ENCODE data around the gene PKNOX2. TPM values are rescaled to one million over a fixed set of nuclear protein-coding genes. Genes with fewer than 3 reads are reported as not detected.

Gene PKNOX2
- total and polyA plus RNA-seq, 10 of the 15 experiments (the other 5 are each of a cell fraction or from before 2014, with no cell fraction given), result not detected

GRCh38 chr11:125476721-125477120 is 312.2 kb downstream of the PKNOX2 start:
- no peak overlapping the region for H3K27ac ChIP-seq (ENCODE audit: control insufficient read depth, insufficient read depth)
- H3K9me3 ChIP-seq (replicated peaks; ENCODE audit: control insufficient read depth, insufficient read depth, low read length), result no peaks in the 10 kb centered on the region
- CTCF ChIA-PET, result no interaction called here
- no peaks in the 10 kb centered on the region for H3K27me3 ChIP-seq (replicated peaks in 1 of 2; ENCODE audit: control insufficient read depth in 2 of 2, insufficient read depth in 2 of 2, low read length in 1 of 2)
- intact Hi-C loops (cut with micrococcal nuclease; ENCODE audit: unreplicated experiment), result no loop called here
- FAIRE-seq, result no peak
- H3K4me3 ChIP-seq, result no peak overlapping the region
- H3K4me2 ChIP-seq (ENCODE audit: control insufficient read depth, insufficient read depth), result no peak overlapping the region
- in situ Hi-C loops (cut with MboI), result no loop called here
- POLR2A ChIA-PET, result no interaction called here
- RAD21 ChIA-PET (ENCODE audit: unreplicated experiment), result no interaction called here
- H2AFZ ChIP-seq (ENCODE audit: control insufficient read depth, low read depth, low read length), result no peak overlapping the region
- no TSS peak for BruUV-seq (replicated peaks)
- no peak for ATAC-seq
- no peaks in the 10 kb centered on the region for H4K20me1 ChIP-seq (ENCODE audit: control insufficient read depth, insufficient read depth)
- H3K4me1 ChIP-seq (ENCODE audit: control insufficient read depth, insufficient read depth, low read length), result no peaks in the 10 kb centered on the region
- no peaks in the 10 kb centered on the region for H3K79me2 ChIP-seq (ENCODE audit: control insufficient read depth, insufficient read depth, low read length)
- H3K9ac ChIP-seq (ENCODE audit: control insufficient read depth, insufficient read depth, low read length), result no peak overlapping the region
- WGBS (ENCODE audit: insufficient coverage, insufficient replicate concordance, low lambda C conversion rate, missing lambda C conversion rate), result 0% methylated on average over 3 of the region's 3 CpGs
- DNase-seq (ENCODE audit: low read depth, low spot score), result no peak
- TF ChIP-seq JUNB (IDR thresholded peaks at IDR 0.05) (no peak), ELK1 (IDR thresholded peaks at IDR 0.05; ENCODE audit: low read depth, low read length) (no peak), IRF3 (IDR thresholded peaks at IDR 0.05) (no peak), KAT2A (conservative IDR thresholded peaks at IDR 0.05; ENCODE audit: control insufficient read depth, low read depth, low read length) (no peak), SIN3A (IDR thresholded peaks at IDR 0.05; ENCODE audit: low read depth, low read length) (no peak), BACH1 (IDR thresholded peaks at IDR 0.05; ENCODE audit: borderline replicate concordance) (no peak), TCF12 (IDR thresholded peaks at IDR 0.05; ENCODE audit: low read depth, low read length) (no peak), JUND (IDR thresholded peaks at IDR 0.05; ENCODE audit: low read depth, low read length) (no peak), CBX5 (IDR thresholded peaks at IDR 0.05; ENCODE audit: low read depth) (no peak), TCF7 (IDR thresholded peaks at IDR 0.05; ENCODE audit: borderline replicate concordance) (no peak), CHD2 (IDR thresholded peaks at IDR 0.05; ENCODE audit: borderline replicate concordance, low read depth, low read length) (no peak)
- SMC1A ChIA-PET (ENCODE audit: uncharacterized antibody, unreplicated experiment), result interaction anchor here (0.7 to 0.9 kb wide), 2 partner anchors 24 to 93 kb away, joined by 3 read pairs; no protein-coding TSS in a partner anchor
- no peaks in the 10 kb centered on the region for H3K36me3 ChIP-seq (ENCODE audit: control insufficient read depth in 2 of 2, insufficient read depth in 2 of 2, low read length in 1 of 2)

Data from GM12878 (cell line).